Fibroblast of the aortic adventitia (primary cell): ENCODE results near the gene AIPL1. TPM values are rescaled to one million over a fixed set of nuclear protein-coding genes. Genes with fewer than 3 reads are reported as not detected.
A peak's percentile ranks its signal among the peaks of the same experiment; 100 is the strongest.

Experiments
- DNase-seq: peaks from one replicate; pipeline ENCODE4 v3.0.0-alpha.2; 2010; ENCODE audit warnings: low read depth
- H3K4me3 ChIP-seq: 2 replicates; pipeline ENCODE4 v1.5.1; 2011; ENCODE audit warnings: low read depth, mild to moderate bottlenecking, control low read depth, low read length, moderate library complexity
- CTCF ChIP-seq: IDR thresholded peaks from 2 replicates; pipeline ENCODE4 v1.5.1; 2011; ENCODE audit warnings: mild to moderate bottlenecking, low read length, control low read depth, inconsistent platforms; ENCODE audit not compliant: insufficient read depth
- total RNA-seq: library from RNA; depleted of rRNA; stranded (reverse); fragments of >200 nt; gene quantifications from 2 replicates; pipeline ENCODE4 v1.2.3, GENCODE V29; 2012; ENCODE audit warnings: low replicate concordance

The AIPL1 gene
- total RNA-seq, 1 donor: 0.09 TPM

DNA sequence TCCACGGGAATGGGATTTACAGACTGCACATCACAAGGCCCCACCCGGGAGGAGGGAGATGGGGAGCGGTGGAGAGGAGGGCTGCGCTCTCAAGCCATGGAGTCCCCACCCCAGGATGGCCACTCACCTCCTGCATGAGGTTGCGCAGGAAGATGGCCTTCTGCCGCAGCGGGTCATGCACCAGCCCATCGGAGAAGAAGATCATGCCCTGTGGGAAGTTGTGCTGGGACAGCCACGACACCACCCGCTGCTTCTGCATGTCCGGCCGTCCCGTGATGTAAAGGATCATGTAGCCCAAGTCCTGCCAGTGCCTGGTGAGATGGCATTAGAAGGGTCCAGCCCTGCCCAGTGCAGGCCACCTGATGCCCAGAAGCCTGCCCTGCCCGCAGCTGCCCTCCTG, 26.3 kb upstream of the AIPL1 start:
- H3K4me3 ChIP-seq: no peak overlapping the region
- no peak for TF ChIP-seq CTCF
- DNase-seq: no peak

DNA sequence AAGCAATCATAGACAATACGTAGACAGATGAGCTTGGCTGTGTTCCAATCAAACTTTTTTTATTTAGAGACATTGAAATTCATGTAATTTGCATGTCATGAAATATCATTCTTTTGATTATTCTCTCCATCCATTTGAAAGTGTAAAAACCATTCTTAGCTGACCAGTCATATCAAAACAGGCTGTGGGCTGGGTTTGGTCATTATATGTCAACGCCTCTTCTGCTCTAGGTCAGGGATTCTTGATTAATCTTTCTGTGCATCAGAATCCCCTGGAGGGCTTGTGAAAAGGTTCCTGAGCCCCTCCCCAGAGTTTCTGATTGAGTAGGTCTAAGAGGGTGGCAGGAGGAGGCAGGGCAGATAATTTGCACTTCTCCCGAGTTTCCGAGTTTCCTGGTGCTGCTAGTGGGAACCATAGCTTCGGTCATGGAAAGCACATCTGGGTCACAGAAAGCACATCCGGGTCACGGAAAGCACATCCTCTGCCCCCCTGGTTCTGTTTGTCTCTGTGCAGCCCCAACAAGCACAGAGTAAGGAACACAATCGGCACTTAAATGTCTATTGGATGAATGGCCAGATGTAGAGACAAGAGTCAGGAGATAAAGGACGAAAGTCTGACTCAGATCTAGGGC, 25.7 kb upstream of the AIPL1 start:
- no peak for TF ChIP-seq CTCF
- no peak for DNase-seq
- no peak overlapping the region for H3K4me3 ChIP-seq

DNA sequence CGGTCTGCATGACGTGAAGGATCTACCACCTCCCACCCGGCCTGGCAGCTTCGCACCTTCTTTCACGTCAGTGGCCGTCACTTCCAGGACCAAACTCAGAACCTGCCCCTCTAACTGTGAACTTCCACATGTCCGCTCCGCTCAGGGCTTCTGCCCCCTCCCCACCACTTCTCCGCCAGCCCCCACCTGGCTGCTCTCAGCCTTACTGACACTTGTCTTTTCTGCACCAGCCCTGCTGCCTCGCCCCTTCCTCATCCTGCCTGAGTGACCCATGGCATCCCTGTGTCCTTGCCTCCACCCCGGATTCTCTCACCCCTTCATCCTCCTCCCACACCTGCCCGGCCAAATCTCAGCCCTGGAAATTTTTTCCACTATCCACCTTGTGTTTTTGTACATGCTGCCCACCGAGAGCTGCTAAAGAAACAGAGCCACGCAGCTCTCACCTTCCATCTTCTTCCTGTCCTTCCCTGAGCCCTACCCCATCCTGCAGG, 23.6 kb upstream of the AIPL1 start:
- no peak for TF ChIP-seq CTCF
- DNase-seq: no peak
- H3K4me3 ChIP-seq: no peak overlapping the region

DNA sequence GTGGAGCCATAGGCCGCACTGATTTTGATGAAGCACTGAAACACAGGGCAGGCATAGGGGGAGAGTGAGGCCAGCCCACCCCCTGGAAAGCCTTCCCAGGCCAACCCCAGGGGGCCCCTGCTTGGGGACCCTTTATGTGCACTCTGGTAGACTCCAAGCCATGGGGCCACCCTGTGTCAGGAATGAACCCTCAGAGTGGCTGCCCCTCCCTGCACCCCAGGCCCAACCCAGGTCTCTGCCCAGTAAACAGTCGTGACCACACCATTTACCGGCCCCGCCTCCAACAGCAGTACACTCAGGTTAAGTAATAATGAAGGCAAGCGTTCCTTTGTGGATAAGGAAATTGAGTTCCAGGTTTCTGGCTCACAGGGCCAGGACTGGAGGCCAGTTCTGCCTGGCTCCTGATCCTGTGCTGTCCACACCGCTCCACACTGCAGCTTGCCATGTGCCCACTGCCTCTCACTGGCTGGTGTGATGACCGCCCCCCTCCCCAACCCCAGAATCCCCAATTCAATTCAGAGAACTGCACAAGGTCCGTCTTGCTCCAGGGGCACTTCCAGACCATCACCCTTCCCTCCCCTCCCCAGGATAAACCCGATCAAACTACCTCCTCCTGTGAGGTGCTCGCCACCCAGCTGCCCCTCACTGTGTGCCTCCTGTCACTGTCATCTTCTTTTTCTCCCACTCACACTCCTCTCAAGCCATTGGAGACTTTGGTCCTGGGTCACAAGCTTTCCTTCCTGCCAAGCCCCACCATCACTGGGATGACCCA, 23.0 kb upstream of the AIPL1 start:
- H3K4me3 ChIP-seq: no peak overlapping the region
- no peak for DNase-seq
- no peak for TF ChIP-seq CTCF

- TF ChIP-seq CTCF: no peak
- DNase-seq: peak; percentile 51
- no peak overlapping the region for H3K4me3 ChIP-seq
These were observed 22.2 kb upstream of the AIPL1 start for GRCh38 chr17:6456914-6457687.

GRCh38 chr17:6456321-6456720, 21.4 kb upstream of the AIPL1 start:
- no peak overlapping the region for H3K4me3 ChIP-seq
- DNase-seq: no peak
- no peak for TF ChIP-seq CTCF
